CD4-positive, alpha-beta T cell (primary cell): ENCODE data around the gene GNG10. TPM values are rescaled to one million over a fixed set of nuclear protein-coding genes. Genes with fewer than 3 reads are reported as not detected.

Experiments
- ATAC-seq: fragments of 200-7000 bp; cut with Tn5 transposase; one replicate; pipeline ENCODE4 v1.10.0; 2022; ENCODE audit warnings: mild to moderate bottlenecking; ENCODE audit not compliant: poor library complexity
- CTCF ChIA-PET: fragments of 350-600 bp; sonication (Branson Sonifier 250); formaldehyde crosslinking; loops from one replicate; lab custom pipeline; 2021; ENCODE audit warnings: antibody characterized with exemption, inconsistent platforms; lab: Charles Lee
- POLR2A ChIA-PET: fragments of 350-600 bp; sonication (Branson Sonifier 250); formaldehyde crosslinking; loops from one replicate; lab custom pipeline; 2021; ENCODE audit warnings: antibody characterized with exemption, inconsistent platforms; lab: Charles Lee
- DNase-seq, 14 experiments: peaks; one replicate each; pipeline ENCODE4 v3.0.0-alpha.2; 2013 to 2020; ENCODE audit warnings: mixed read lengths in 2 of 14
- H3K27ac ChIP-seq, 2 donors: one replicate each; pipeline versions ENCODE4 v1.5.1 to v1.7.0; 2013; ENCODE audit warnings: low read length in 2 of 2, low read depth in 1 of 2, mild to moderate bottlenecking in 1 of 2
- H3K27me3 ChIP-seq, 2 experiments: 1 replicate in 1 of 2; 2 replicates in 1 of 2; pipeline versions ENCODE4 v1.6.1 to v1.7.0; 2013; ENCODE audit warnings: low read length in 2 of 2, control low read depth in 1 of 2, mild to moderate bottlenecking in 1 of 2, moderate library complexity in 1 of 2; ENCODE audit not compliant: insufficient read depth in 2 of 2, control insufficient read depth in 1 of 2
- H3K36me3 ChIP-seq: one replicate; pipeline ENCODE4 v1.6.1; 2013; ENCODE audit warnings: low read length, control low read depth; ENCODE audit not compliant: insufficient read depth
- H3K4me1 ChIP-seq: one replicate; pipeline ENCODE4 v1.6.1; 2013; ENCODE audit warnings: low read length, control low read depth; ENCODE audit not compliant: insufficient read depth
- H3K4me3 ChIP-seq: one replicate; pipeline ENCODE4 v1.5.1; 2013; ENCODE audit warnings: mild to moderate bottlenecking, low read length, moderate library complexity
- H3K9me3 ChIP-seq, 2 experiments: 1 replicate in 1 of 2; 2 replicates in 1 of 2; pipeline versions ENCODE4 v1.6.1 to v1.7.0; 2013; ENCODE audit warnings: low read length in 2 of 2, mild to moderate bottlenecking in 2 of 2, control low read depth in 1 of 2, moderate library complexity in 1 of 2; ENCODE audit not compliant: control insufficient read depth in 1 of 2, insufficient read depth in 1 of 2
- H3K27ac Mint-ChIP-seq: one replicate; pipeline ENCODE4 v1.8.0; 2020; ENCODE audit warnings: mixed read lengths
- H3K27me3 Mint-ChIP-seq: one replicate; pipeline ENCODE4 v1.8.0; 2021; ENCODE audit warnings: mixed read lengths
- H3K36me3 Mint-ChIP-seq: one replicate; pipeline ENCODE4 v1.8.0; 2021; ENCODE audit warnings: low read depth, mixed read lengths
- H3K4me1 Mint-ChIP-seq: one replicate; pipeline ENCODE4 v1.8.0; 2021; ENCODE audit warnings: low read depth, mixed read lengths
- H3K4me3 Mint-ChIP-seq: one replicate; pipeline ENCODE4 v1.8.0; 2020; ENCODE audit warnings: mild to moderate bottlenecking, mixed read lengths
- H3K9me3 Mint-ChIP-seq: one replicate; pipeline ENCODE4 v1.8.0; 2020; ENCODE audit warnings: mixed read lengths
- intact Hi-C, 2 experiments: fragments of 100-400 bp; cut with DNase I in 1 of 2; cut with micrococcal nuclease in 1 of 2; formaldehyde crosslinking; loops; one replicate each; pipeline versions ENCODE4 v1.15.1 to v1.9.0; 2023 to 2025; cut with DNase I, micrococcal nuclease
- total RNA-seq, 174 experiments: library from RNA in 2 of 174; stranded (reverse) in 2 of 174; gene quantifications; one replicate each; pipeline ENCODE4 v1.2.3 and lab custom pipeline; 2021 to 2026
- TF ChIP-seq, protein P1 (sequence below): fragments of 200-600 bp; IDR thresholded peaks from one replicate; pipeline ENCODE4 v1.8.0; 2022; ENCODE audit warnings: antibody characterized with exemption, mild to moderate bottlenecking

The GNG10 gene
- total RNA-seq, 2 experiments from 2014 or later, result 2.8 to 3.0 TPM

DNA sequence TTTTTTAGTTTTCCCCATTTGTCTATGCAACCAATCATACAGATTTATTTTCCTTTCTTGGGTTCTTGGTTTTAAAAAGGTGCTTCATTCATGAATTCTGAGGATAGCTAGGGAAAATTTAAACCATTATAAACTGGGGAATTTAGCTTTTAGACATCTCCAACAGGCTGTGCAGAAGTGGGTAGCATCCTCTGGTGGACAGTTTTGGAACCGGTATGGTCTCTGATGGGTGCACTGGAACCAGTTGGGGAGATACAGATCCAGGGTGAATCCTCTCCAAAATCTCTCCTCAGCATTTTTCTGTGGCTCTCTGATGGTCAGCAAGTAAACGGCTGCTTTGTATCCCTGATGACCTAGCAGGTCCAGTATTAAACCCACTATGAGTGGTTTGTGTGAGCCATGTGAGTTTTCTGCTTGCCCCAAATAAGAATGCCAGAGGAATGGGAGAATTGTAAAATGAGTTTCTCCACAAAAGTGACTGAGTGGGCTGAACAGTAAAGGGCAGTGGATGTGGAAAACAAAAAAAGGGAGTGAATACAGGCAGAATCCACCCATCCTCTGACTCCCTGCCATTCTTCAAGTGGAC is 39.4 kb upstream of the GNG10 start:
- intact Hi-C loops, result loop anchor here (1.0 kb wide), 1 partner anchor 24 kb away; no protein-coding TSS in a partner anchor
- Histone ChIP-seq H3K4me1 (no peaks in the 10 kb centered on the region), H3K9me3 (no peaks in the 10 kb centered on the region), H3K36me3 (no peaks in the 10 kb centered on the region), H3K27ac (no peak overlapping the region), H3K27me3 (no peaks in the 10 kb centered on the region), H3K4me3 (no peak overlapping the region)
- ChIA-PET POLR2A (interaction anchor here (0.6 to 1.7 kb wide), 2 partner anchors 22 to 39 kb away, joined by 3 to 4 read pairs; partner anchors contain the start of gene GNG10), CTCF (interaction anchor here (0.7 to 1.8 kb wide), 4 partner anchors 9 to 453 kb away, joined by 3 to 10 read pairs (median 4); no protein-coding TSS in a partner anchor)
- Mint-ChIP-seq H3K9me3 (no peaks in the 10 kb centered on the region), H3K4me3 (no peak overlapping the region), H3K27me3 (peaks cover 16% of the 10 kb centered on the region), H3K4me1 (no peaks in the 10 kb centered on the region), H3K36me3 (no peaks in the 10 kb centered on the region), H3K27ac (no peak overlapping the region)
- ATAC-seq (peak; percentile 85), DNase-seq (peak in 7 of 14 experiments; percentile 14 to 69 (median 35))
- TF ChIP-seq, protein P1, sequence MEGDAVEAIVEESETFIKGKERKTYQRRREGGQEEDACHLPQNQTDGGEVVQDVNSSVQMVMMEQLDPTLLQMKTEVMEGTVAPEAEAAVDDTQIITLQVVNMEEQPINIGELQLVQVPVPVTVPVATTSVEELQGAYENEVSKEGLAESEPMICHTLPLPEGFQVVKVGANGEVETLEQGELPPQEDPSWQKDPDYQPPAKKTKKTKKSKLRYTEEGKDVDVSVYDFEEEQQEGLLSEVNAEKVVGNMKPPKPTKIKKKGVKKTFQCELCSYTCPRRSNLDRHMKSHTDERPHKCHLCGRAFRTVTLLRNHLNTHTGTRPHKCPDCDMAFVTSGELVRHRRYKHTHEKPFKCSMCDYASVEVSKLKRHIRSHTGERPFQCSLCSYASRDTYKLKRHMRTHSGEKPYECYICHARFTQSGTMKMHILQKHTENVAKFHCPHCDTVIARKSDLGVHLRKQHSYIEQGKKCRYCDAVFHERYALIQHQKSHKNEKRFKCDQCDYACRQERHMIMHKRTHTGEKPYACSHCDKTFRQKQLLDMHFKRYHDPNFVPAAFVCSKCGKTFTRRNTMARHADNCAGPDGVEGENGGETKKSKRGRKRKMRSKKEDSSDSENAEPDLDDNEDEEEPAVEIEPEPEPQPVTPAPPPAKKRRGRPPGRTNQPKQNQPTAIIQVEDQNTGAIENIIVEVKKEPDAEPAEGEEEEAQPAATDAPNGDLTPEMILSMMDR, result peak; percentile 73

DNA sequence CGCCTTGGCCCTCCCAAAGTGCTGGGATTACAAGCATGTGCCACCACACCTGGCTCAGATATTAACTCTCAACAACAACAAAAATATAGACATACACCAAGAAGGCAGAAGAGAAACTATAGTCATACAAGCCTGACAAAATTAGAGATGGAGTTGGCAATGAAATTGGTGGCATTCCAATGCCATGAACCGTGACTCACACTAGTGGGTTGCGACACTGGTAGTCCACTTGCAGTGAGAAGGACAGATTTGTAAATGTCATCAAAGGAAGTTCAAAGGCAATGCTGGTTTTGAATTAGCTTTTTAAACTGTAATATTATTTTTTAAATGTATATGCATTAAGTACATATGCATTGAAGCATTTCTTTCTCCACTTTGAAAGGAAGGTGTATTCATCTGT is 38.8 kb upstream of the GNG10 start:
- H3K4me1 ChIP-seq, result no peaks in the 10 kb centered on the region
- H3K27ac ChIP-seq, result no peak overlapping the region
- no peaks in the 10 kb centered on the region for H3K9me3 ChIP-seq
- peaks cover 16% of the 10 kb centered on the region for H3K27me3 Mint-ChIP-seq
- H3K36me3 Mint-ChIP-seq, result no peaks in the 10 kb centered on the region
- H3K4me3 ChIP-seq, result no peak overlapping the region
- no peak for ATAC-seq
- TF ChIP-seq, protein P1, result no peak
- DNase-seq, result peak in 2 of 14 experiments; percentile 41 to 54
- H3K27ac Mint-ChIP-seq, result no peak overlapping the region
- ChIA-PET POLR2A (no interaction called here), CTCF (no interaction called here)
- no peaks in the 10 kb centered on the region for H3K9me3 Mint-ChIP-seq
- intact Hi-C loops, result loop anchor here (1.0 kb wide), 1 partner anchor 24 kb away; no protein-coding TSS in a partner anchor
- no peak overlapping the region for H3K4me3 Mint-ChIP-seq
- H3K27me3 ChIP-seq, result no peaks in the 10 kb centered on the region
- H3K36me3 ChIP-seq, result no peaks in the 10 kb centered on the region
- H3K4me1 Mint-ChIP-seq, result no peaks in the 10 kb centered on the region

DNA sequence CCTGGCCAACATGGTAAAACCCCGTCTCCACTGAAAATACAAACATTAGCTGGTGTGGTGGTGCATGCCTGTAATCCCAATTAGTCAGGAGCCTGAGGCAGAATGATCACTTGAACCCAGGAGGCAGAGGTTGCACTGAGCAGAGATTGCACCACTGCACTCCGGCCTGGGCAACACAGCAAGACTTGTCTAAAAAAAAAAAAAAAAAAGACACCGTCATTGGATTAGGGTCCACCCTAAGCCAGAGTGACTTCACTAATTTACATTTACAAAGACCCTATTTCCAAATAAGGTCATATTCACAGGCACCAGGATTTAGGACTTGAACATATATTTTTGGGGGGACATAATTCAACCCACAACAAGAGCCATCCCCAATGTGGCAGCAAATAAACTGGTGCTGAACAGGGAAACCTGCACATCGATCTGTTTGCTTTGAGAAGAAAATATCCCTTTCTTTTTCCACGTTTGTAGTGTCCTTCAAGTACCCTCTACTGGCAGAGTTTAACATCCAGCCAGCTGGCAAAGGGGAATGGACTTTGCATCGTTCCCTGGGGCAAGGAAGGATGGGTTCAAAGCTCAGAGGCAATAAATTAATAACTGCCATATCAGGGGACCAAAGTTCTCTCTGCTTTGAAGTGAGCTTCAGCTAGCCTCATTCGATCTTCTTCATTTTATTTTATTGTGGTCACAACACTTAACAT is 34.0 kb upstream of the GNG10 start:
- Mint-ChIP-seq H3K4me3 (no peak overlapping the region), H3K36me3 (peaks cover 12% of the 10 kb centered on the region), H3K27me3 (peaks cover 5% of the 10 kb centered on the region), H3K9me3 (no peaks in the 10 kb centered on the region), H3K4me1 (peaks cover 19% of the 10 kb centered on the region), H3K27ac (no peak overlapping the region)
- peaks cover 14% of the 10 kb centered on the region for H3K4me1 ChIP-seq
- ChIA-PET CTCF (no interaction called here), POLR2A (interaction anchor here (1.5 kb wide), 1 partner anchor 29 kb away, joined by 4 read pairs; no protein-coding TSS in a partner anchor)
- H3K27ac ChIP-seq, result no peak overlapping the region
- no peak overlapping the region for H3K4me3 ChIP-seq
- no peak for ATAC-seq
- TF ChIP-seq, protein P1, result no peak
- no peaks in the 10 kb centered on the region for H3K27me3 ChIP-seq
- no peaks in the 10 kb centered on the region for H3K36me3 ChIP-seq
- intact Hi-C loops, result no loop called here
- DNase-seq, result no peak
- no peaks in the 10 kb centered on the region for H3K9me3 ChIP-seq
